Astrocyte (in vitro differentiated cells and primary cell): ENCODE results near the gene TBX5. TPM values are rescaled to one million over a fixed set of nuclear protein-coding genes. Genes with fewer than 3 reads are reported as not detected.

ENCODE experiments used
- DNase-seq: peaks from one replicate; pipeline ENCODE4 v3.0.0-alpha.2; 2010; ENCODE audit warnings: low read depth
- FAIRE-seq: peaks from 2 replicates; lab custom pipeline; 2011; peaks lifted over from hg19 to GRCh38; lab: Jason Lieb, UNC
- H2AFZ ChIP-seq: 2 replicates; pipeline ENCODE4 v1.6.0; 2012; ENCODE audit warnings: low read depth, low read length, inconsistent platforms
- H3K27ac ChIP-seq: 2 replicates; pipeline ENCODE4 v1.5.1; 2011; ENCODE audit warnings: low read depth, low read length, inconsistent platforms
- H3K27me3 ChIP-seq: 2 replicates; pipeline ENCODE4 v1.6.0; 2011; ENCODE audit warnings: low read length, inconsistent platforms; ENCODE audit not compliant: insufficient read depth
- H3K36me3 ChIP-seq: 2 replicates; pipeline ENCODE4 v1.5.1; 2011; ENCODE audit warnings: low read length, inconsistent platforms; ENCODE audit not compliant: insufficient read depth
- H3K4me1 ChIP-seq: 2 replicates; pipeline ENCODE4 v1.5.1; 2011; ENCODE audit warnings: low read length, inconsistent platforms; ENCODE audit not compliant: insufficient read depth
- H3K4me2 ChIP-seq: 2 replicates; pipeline ENCODE4 v1.6.0; 2012; ENCODE audit warnings: low read length, inconsistent platforms
- H3K4me3 ChIP-seq: 2 replicates; pipeline ENCODE4 v1.5.1; 2011; ENCODE audit warnings: low read depth, mild to moderate bottlenecking, low read length, inconsistent platforms; ENCODE audit not compliant: insufficient read depth
- H3K79me2 ChIP-seq: 2 replicates; pipeline ENCODE4 v1.6.0; 2012; ENCODE audit warnings: mild to moderate bottlenecking, low read length, inconsistent platforms; ENCODE audit not compliant: insufficient read depth
- H3K9ac ChIP-seq: 2 replicates; pipeline ENCODE4 v1.6.0; 2012; ENCODE audit warnings: mild to moderate bottlenecking, low read length, inconsistent platforms
- H3K9me3 ChIP-seq: 2 replicates; pipeline ENCODE4 v1.5.1; 2012; ENCODE audit warnings: low read depth, mild to moderate bottlenecking, low read length, inconsistent platforms; ENCODE audit not compliant: insufficient read depth
- H4K20me1 ChIP-seq: 2 replicates; pipeline ENCODE4 v1.6.0; 2012; ENCODE audit warnings: low read length, inconsistent platforms; ENCODE audit not compliant: insufficient read depth
- H3K27ac Mint-ChIP-seq: one replicate; pipeline ENCODE4 v1.8.0; 2021; ENCODE audit warnings: mild to moderate bottlenecking, mixed read lengths; ENCODE audit not compliant: unreplicated experiment
- H3K27me3 Mint-ChIP-seq: one replicate; pipeline ENCODE4 v1.8.0; 2021; ENCODE audit warnings: low read depth, mixed read lengths; ENCODE audit not compliant: unreplicated experiment
- H3K36me3 Mint-ChIP-seq: one replicate; pipeline ENCODE4 v1.8.0; 2021; ENCODE audit warnings: low read depth, mixed read lengths; ENCODE audit not compliant: unreplicated experiment
- H3K4me1 Mint-ChIP-seq: one replicate; pipeline ENCODE4 v1.8.0; 2021; ENCODE audit warnings: low read depth, mixed read lengths; ENCODE audit not compliant: unreplicated experiment
- H3K4me3 Mint-ChIP-seq: one replicate; pipeline ENCODE4 v1.8.0; 2021; ENCODE audit warnings: mild to moderate bottlenecking, moderate library complexity, mixed read lengths; ENCODE audit not compliant: unreplicated experiment
- H3K9me3 Mint-ChIP-seq: one replicate; pipeline ENCODE4 v1.8.0; 2021; ENCODE audit warnings: mild to moderate bottlenecking, mixed read lengths; ENCODE audit not compliant: unreplicated experiment
- EZH2 ChIP-seq: IDR thresholded peaks from 2 replicates; pipeline ENCODE4 v1.6.1; 2012; ENCODE audit warnings: mild to moderate bottlenecking, low read length, inconsistent platforms; ENCODE audit not compliant: insufficient read depth
- total RNA-seq: library from RNA; stranded (reverse); gene quantifications from 2 replicates; pipeline ENCODE4 v1.2.1, GENCODE V29; 2021
- TF ChIP-seq, protein P1 (sequence below): IDR thresholded peaks from 2 replicates; pipeline ENCODE4 v1.5.1; 2011; ENCODE audit warnings: low read depth, mild to moderate bottlenecking, inconsistent platforms, low read length, moderate library complexity; ENCODE audit not compliant: insufficient read depth

The TBX5 gene
- total RNA-seq, 1 donor from 2014 or later, result not detected

DNA sequence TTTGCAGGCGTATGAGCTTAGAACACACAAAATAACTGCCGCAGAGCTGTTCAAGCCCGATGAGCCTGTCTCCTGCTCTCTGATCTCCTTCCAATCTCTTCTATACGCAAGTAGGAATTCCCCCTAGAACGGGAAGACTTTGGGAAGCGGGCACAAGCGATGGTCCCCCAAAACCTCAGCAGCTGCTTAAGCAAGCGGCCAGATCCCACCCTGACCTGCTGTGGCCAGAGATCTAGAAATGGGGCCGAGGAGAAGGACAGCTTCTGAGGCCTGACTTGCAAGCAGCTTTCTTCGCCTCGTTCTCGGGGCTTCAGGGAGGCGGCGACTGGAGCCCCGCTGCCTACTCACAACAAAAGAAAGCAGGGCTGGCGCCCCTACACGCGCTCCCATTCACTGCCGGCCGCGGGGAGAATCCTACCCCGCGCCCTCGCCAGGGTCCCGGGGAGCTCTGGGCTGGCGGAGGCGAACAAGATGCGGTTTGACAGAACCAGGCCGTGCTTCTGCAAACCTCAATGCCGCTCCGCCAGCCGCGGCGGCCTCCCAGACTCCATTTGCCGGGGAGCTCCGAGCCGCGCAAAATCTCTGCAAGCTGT is 922 bp downstream of the TBX5 start:
- no peaks in the 10 kb centered on the region for H3K4me1 ChIP-seq
- H3K4me2 ChIP-seq, result no peak overlapping the region
- H3K27me3 ChIP-seq, result peaks cover 93% of the 10 kb centered on the region
- no peak for FAIRE-seq
- no peak overlapping the region for H2AFZ ChIP-seq
- no peaks in the 10 kb centered on the region for H3K79me2 ChIP-seq
- H3K36me3 ChIP-seq, result no peaks in the 10 kb centered on the region
- H4K20me1 ChIP-seq, result no peaks in the 10 kb centered on the region
- Mint-ChIP-seq H3K36me3 (no peaks in the 10 kb centered on the region), H3K9me3 (peaks cover 30% of the 10 kb centered on the region), H3K27ac (peak overlapping the region; percentile 66), H3K4me3 (no peak overlapping the region), H3K4me1 (no peaks in the 10 kb centered on the region), H3K27me3 (peaks cover 97% of the 10 kb centered on the region)
- H3K9ac ChIP-seq, result no peak overlapping the region
- DNase-seq, result no peak
- H3K4me3 ChIP-seq, result no peak overlapping the region
- H3K27ac ChIP-seq, result no peak overlapping the region
- TF ChIP-seq, protein P1, sequence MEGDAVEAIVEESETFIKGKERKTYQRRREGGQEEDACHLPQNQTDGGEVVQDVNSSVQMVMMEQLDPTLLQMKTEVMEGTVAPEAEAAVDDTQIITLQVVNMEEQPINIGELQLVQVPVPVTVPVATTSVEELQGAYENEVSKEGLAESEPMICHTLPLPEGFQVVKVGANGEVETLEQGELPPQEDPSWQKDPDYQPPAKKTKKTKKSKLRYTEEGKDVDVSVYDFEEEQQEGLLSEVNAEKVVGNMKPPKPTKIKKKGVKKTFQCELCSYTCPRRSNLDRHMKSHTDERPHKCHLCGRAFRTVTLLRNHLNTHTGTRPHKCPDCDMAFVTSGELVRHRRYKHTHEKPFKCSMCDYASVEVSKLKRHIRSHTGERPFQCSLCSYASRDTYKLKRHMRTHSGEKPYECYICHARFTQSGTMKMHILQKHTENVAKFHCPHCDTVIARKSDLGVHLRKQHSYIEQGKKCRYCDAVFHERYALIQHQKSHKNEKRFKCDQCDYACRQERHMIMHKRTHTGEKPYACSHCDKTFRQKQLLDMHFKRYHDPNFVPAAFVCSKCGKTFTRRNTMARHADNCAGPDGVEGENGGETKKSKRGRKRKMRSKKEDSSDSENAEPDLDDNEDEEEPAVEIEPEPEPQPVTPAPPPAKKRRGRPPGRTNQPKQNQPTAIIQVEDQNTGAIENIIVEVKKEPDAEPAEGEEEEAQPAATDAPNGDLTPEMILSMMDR, result no peak
- TF ChIP-seq EZH2, result no peak
- no peaks in the 10 kb centered on the region for H3K9me3 ChIP-seq

DNA sequence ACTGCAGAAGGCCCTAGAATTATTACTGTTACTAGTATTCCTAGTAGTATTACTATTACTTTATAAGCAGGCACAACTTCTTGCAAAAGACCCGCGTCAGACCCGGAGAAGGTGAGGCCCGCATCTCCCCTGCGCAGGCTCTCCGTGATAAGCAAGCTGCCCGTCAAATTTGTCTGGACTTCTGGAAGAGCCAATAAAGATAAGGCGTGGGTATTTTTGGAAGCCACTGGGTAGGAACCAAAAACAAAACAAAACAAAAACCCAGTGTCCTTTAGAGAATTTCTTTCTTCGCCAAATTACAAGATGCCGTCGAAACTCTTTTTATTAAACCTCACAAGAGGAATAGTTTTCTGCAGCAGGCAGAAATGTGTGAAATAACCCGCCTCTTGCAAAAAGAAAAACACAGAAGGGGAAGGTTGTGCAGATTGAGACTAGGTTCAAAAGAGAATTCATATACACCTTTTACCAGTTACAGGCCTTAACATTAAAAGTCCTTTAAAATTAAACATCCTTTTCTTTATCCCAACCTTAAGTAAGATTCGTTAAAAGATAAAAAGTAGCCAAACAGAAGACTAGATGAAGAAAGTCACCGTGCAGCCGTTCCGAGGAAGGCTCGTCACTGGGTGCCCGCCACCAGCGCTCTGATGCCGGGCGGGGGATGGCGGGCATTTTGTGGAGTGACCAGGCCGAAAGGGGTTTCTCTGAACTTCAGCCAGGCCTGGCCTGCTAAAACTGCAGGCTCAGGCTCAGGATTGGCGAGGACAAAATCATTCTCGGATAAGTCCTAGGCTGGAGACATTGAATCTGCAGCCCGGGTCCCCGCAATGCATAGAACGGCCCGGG is 1.6 kb downstream of the TBX5 start:
- Histone ChIP-seq H4K20me1 (no peaks in the 10 kb centered on the region), H3K9ac (no peak overlapping the region), H3K4me3 (no peak overlapping the region), H3K9me3 (no peaks in the 10 kb centered on the region), H3K36me3 (no peaks in the 10 kb centered on the region), H3K4me1 (no peaks in the 10 kb centered on the region), H2AFZ (no peak overlapping the region), H3K27ac (no peak overlapping the region), H3K4me2 (no peak overlapping the region), H3K27me3 (peaks cover 93% of the 10 kb centered on the region), H3K79me2 (no peaks in the 10 kb centered on the region)
- Mint-ChIP-seq H3K4me1 (no peaks in the 10 kb centered on the region), H3K27me3 (peaks cover 97% of the 10 kb centered on the region), H3K4me3 (no peak overlapping the region), H3K36me3 (no peaks in the 10 kb centered on the region), H3K27ac (peak overlapping the region; percentile 66), H3K9me3 (peaks cover 30% of the 10 kb centered on the region)
- no peak for FAIRE-seq
- no peak for DNase-seq
- no peak for TF ChIP-seq EZH2
- TF ChIP-seq, protein P1, result no peak

DNA sequence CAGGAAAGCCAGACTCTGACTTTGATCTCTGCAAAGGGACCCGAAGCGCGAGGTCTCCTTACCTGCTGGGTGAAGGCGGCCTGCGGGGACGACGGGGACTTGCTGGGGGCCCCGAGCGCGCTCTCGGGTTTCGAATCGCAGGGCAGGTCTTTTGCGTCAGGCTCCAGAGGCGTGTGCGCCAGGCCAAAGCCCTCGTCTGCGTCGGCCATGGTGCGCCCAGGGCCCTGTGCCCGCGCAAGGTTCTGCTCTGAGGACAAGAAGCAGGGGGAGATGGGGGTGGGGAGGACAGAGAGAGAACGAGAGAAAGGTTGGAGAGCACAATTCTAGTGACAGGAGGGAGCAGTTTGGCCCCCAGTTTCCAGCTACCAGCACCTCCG is 2.3 kb downstream of the TBX5 start:
- no peak overlapping the region for H3K27ac ChIP-seq
- H3K4me1 ChIP-seq, result no peaks in the 10 kb centered on the region
- no peak overlapping the region for H3K4me3 Mint-ChIP-seq
- H3K27me3 ChIP-seq, result peaks cover 93% of the 10 kb centered on the region
- no peaks in the 10 kb centered on the region for H3K4me1 Mint-ChIP-seq
- no peak for DNase-seq
- no peaks in the 10 kb centered on the region for H4K20me1 ChIP-seq
- H3K79me2 ChIP-seq, result no peaks in the 10 kb centered on the region
- FAIRE-seq, result no peak
- no peak overlapping the region for H3K4me3 ChIP-seq
- TF ChIP-seq, protein P1, result no peak
- TF ChIP-seq EZH2, result peak; percentile 54
- H3K27me3 Mint-ChIP-seq, result peaks cover 98% of the 10 kb centered on the region
- H3K4me2 ChIP-seq, result no peak overlapping the region
- no peaks in the 10 kb centered on the region for H3K36me3 Mint-ChIP-seq
- no peaks in the 10 kb centered on the region for H3K36me3 ChIP-seq
- H3K27ac Mint-ChIP-seq, result no peak overlapping the region
- H3K9ac ChIP-seq, result no peak overlapping the region
- H2AFZ ChIP-seq, result no peak overlapping the region
- H3K9me3 ChIP-seq, result no peaks in the 10 kb centered on the region
- H3K9me3 Mint-ChIP-seq, result peaks cover 29% of the 10 kb centered on the region
